Fibroblast of pulmonary artery (primary cell): ENCODE data around the gene SLC2A4RG.

Experiments used
- DNase-seq: peaks from one replicate; pipeline ENCODE4 v3.0.0-alpha.2; 2010; ENCODE audit warnings: low read depth
- H3K4me3 ChIP-seq: replicated peaks from 2 replicates; pipeline ENCODE4 v1.5.1; 2011; ENCODE audit warnings: low read depth, mild to moderate bottlenecking, control low read depth, low read length, moderate library complexity
- TF ChIP-seq, protein P1 (sequence below): IDR thresholded peaks from 2 replicates; pipeline ENCODE4 v1.5.1; 2011; ENCODE audit warnings: mild to moderate bottlenecking, control low read depth, low read length, inconsistent platforms; ENCODE audit errors: missing control alignments

SLC2A4RG gene

GRCh38 chr20:63744574-63745423 is 5.2 kb downstream of the SLC2A4RG start:
- TF ChIP-seq, protein P1, sequence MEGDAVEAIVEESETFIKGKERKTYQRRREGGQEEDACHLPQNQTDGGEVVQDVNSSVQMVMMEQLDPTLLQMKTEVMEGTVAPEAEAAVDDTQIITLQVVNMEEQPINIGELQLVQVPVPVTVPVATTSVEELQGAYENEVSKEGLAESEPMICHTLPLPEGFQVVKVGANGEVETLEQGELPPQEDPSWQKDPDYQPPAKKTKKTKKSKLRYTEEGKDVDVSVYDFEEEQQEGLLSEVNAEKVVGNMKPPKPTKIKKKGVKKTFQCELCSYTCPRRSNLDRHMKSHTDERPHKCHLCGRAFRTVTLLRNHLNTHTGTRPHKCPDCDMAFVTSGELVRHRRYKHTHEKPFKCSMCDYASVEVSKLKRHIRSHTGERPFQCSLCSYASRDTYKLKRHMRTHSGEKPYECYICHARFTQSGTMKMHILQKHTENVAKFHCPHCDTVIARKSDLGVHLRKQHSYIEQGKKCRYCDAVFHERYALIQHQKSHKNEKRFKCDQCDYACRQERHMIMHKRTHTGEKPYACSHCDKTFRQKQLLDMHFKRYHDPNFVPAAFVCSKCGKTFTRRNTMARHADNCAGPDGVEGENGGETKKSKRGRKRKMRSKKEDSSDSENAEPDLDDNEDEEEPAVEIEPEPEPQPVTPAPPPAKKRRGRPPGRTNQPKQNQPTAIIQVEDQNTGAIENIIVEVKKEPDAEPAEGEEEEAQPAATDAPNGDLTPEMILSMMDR, result no peak
- no peak for DNase-seq

DNA sequence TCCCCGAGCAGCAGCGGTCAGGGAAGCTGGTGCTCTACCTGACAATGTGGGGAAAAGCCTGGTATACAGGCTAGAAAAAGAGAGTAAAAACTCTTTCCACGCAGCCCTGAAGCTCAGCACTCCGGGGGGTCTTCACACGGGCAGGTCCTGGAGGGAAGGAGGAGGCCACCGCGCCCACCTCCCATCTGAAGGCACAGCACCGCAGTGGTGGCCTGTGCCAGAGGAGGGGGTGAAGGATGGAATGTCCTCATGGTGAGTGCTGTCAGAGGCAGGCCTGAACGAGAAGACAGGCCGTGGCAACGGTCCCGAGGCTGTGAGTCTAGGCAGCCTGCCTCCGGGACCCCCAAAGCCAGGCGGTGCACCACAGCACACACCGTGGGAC is 5.8 kb downstream of the SLC2A4RG start:
- H3K4me3 ChIP-seq, result no peak overlapping the region
- TF ChIP-seq, protein P1, result no peak
- DNase-seq, result no peak

More at GRCh38 chr20:63744574-63745423, 5.2 kb downstream of the SLC2A4RG start:
- H3K4me3 ChIP-seq, result no peak overlapping the region

DNA sequence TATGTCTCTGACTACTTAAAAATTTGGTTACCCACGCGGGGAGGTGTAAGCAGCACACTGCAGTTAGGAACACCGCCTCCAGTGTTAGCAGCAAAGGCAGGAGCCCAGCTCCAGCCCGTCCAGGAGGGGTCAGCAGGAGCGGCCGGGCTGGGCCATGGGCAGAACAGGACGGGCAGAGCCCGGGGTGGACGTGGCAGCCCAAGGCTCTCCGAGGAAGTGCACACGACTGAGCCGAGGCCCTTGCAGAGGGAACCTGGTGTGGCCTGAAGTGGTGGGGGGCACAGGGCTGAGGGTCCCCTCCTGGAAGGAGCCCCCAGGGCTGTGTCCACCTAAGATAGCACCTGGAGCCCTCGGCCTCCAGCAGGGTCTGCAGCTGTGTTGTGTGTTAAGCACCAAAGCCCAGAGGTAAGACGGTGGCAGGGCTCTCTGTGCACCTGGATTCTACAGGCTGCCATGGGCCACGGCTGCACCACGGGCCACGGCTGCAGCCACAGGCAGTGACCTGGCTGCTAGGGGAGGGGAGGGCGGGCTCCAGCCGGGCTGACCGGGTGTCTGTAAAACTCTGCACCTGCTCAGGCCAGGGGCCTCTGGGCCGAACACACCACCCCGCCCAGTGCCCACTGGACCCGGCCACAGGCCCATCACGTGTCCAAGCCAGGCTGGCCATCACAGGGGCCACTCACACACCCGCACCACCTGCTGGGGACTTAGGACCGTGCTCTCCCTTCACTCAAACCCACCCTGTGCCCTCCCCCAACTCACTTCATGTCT is 6.6 kb downstream of the SLC2A4RG start:
- TF ChIP-seq, protein P1, result no peak
- no peak overlapping the region for H3K4me3 ChIP-seq
- no peak for DNase-seq

- DNase-seq, result no peak
- H3K4me3 ChIP-seq, result no peak overlapping the region
- TF ChIP-seq, protein P1, result no peak
Measured at GRCh38 chr20:63746751-63747315, 7.3 kb downstream of the SLC2A4RG start.

DNA sequence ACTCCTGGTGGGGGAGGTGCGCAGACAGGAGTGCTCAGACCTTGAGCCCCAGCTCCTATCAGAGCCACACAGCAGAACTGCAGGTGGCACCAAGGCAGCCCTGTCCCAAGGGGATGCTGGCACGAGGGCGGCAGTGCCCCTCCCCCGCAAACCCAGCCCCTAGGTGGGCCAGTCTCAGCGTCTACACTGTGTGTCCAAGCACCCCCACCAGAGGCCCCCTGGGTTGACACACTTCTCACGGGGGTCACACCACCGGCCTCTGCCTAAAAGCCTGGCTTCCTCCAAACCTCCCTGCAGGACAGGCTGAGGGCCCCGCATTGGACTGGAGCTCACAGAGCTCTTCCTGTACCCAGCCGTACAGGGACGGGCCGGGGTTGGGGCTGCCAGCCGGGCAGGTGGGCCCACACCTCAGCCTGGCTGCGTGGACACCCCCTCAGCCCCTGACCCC is 8.1 kb downstream of the SLC2A4RG start:
- no peak for DNase-seq
- TF ChIP-seq, protein P1, result no peak
- H3K4me3 ChIP-seq, result no peak overlapping the region

GRCh38 chr20:63748070-63748933 is 8.7 kb downstream of the SLC2A4RG start:
- TF ChIP-seq, protein P1, result no peak
- DNase-seq, result no peak
- H3K4me3 ChIP-seq, result no peak overlapping the region
